B cell (primary cell): ENCODE results near the gene MAMLD1. TPM values are rescaled to one million over a fixed set of nuclear protein-coding genes. Genes with fewer than 3 reads are reported as not detected.

Experiments
- ATAC-seq: fragments of 200-7000 bp; cut with Tn5 transposase; one replicate; pipeline ENCODE4 v1.10.0; 2021; ENCODE audit warnings: low read depth, mild to moderate bottlenecking, moderate number of reproducible peaks, moderate library complexity
- CTCF ChIA-PET: fragments of 350-600 bp; sonication (Branson Sonifier 250); formaldehyde crosslinking; loops from one replicate; lab custom pipeline; 2021; ENCODE audit warnings: antibody characterized with exemption, inconsistent platforms; lab: Charles Lee
- POLR2A ChIA-PET: fragments of 350-600 bp; sonication (Branson Sonifier 250); formaldehyde crosslinking; loops from one replicate; lab custom pipeline; 2021; ENCODE audit warnings: antibody characterized with exemption; lab: Charles Lee
- DNase-seq: peaks from one replicate; pipeline ENCODE4 v3.0.0; 2013
- H2AFZ ChIP-seq: 2 replicates; pipeline ENCODE4 v1.6.1; 2012; ENCODE audit warnings: mild to moderate bottlenecking, low read depth, low read length; ENCODE audit not compliant: insufficient read depth, poor library complexity, severe bottlenecking
- H3K27ac ChIP-seq, 2 donors: 1 replicate in 1 of 2; 2 replicates in 1 of 2; pipeline ENCODE4 v1.5.1; 2012 to 2013; ENCODE audit warnings: low read length in 2 of 2, mild to moderate bottlenecking in 2 of 2, moderate library complexity in 1 of 2
- H3K27me3 ChIP-seq, 4 experiments: fragments of 200-600 bp in 1 of 4; sonication (generic) in 1 of 4; replicated peaks in 1 of 4; 1 replicate in 2 of 4; 2 replicates in 2 of 4; pipeline versions ENCODE4 v1.6.1 to v1.7.0; 2013 to 2016; ENCODE audit warnings: low read length in 3 of 4, mild to moderate bottlenecking in 2 of 4, mixed read lengths in 1 of 4, moderate library complexity in 1 of 4; ENCODE audit not compliant: insufficient read depth in 4 of 4, control insufficient read depth in 3 of 4; ENCODE audit errors: control extremely low read depth in 1 of 4
- H3K36me3 ChIP-seq, 2 experiments: replicated peaks in 1 of 2; 1 replicate in 1 of 2; 2 replicates in 1 of 2; pipeline versions ENCODE4 v1.6.1 to v1.7.1; 2013; ENCODE audit warnings: low read length in 1 of 2; ENCODE audit not compliant: insufficient read depth in 2 of 2, control insufficient read depth in 1 of 2; ENCODE audit errors: control extremely low read depth in 1 of 2, extremely low read depth in 1 of 2
- H3K4me1 ChIP-seq, 2 donors: fragments of 200-600 bp in 1 of 2; sonication (generic) in 1 of 2; 1 replicate in 1 of 2; 2 replicates in 1 of 2; pipeline versions ENCODE4 v1.5.1 to v1.6.1; 2013 to 2017; ENCODE audit warnings: low read length in 2 of 2; ENCODE audit not compliant: control insufficient read depth in 2 of 2, insufficient read depth in 2 of 2
- H3K4me2 ChIP-seq: replicated peaks from 2 replicates; pipeline ENCODE3; 2012; ENCODE audit warnings: mild to moderate bottlenecking, low read depth, low read length; ENCODE audit not compliant: poor library complexity, severe bottlenecking
- H3K4me3 ChIP-seq, 5 experiments: fragments of 200-600 bp in 1 of 5; sonication (generic) in 1 of 5; 1 replicate in 3 of 5; 2 replicates in 2 of 5; pipeline versions ENCODE4 v1.5.1 to v1.7.0; 2011 to 2016; ENCODE audit warnings: low read length in 4 of 5, mild to moderate bottlenecking in 4 of 5, low read depth in 2 of 5, control low read depth in 1 of 5, moderate library complexity in 1 of 5; ENCODE audit not compliant: insufficient read depth in 1 of 5; ENCODE audit errors: control extremely low read depth in 1 of 5, extremely low read depth in 1 of 5
- H3K79me2 ChIP-seq: fragments of 200-600 bp; sonication (generic); one replicate; pipeline ENCODE4 v1.6.0; 2016; ENCODE audit warnings: low read length; ENCODE audit not compliant: control insufficient read depth, insufficient read depth
- H3K9ac ChIP-seq: fragments of 200-600 bp; sonication (generic); 2 replicates; pipeline ENCODE4 v1.6.1; 2017; ENCODE audit warnings: mild to moderate bottlenecking, low read length, moderate library complexity
- H3K9me3 ChIP-seq, 3 donors: one replicate each; pipeline versions ENCODE4 v1.6.1 to v1.7.1; 2013; ENCODE audit warnings: low read length in 2 of 3; ENCODE audit not compliant: control insufficient read depth in 2 of 3, insufficient read depth in 1 of 3; ENCODE audit errors: control extremely low read depth in 1 of 3
- H4K20me1 ChIP-seq: 2 replicates; pipeline ENCODE4 v1.6.0; 2012; ENCODE audit warnings: mild to moderate bottlenecking, low read length; ENCODE audit not compliant: insufficient read depth, control insufficient read depth, poor library complexity, severe bottlenecking
- H3K27ac Mint-ChIP-seq: one replicate; pipeline ENCODE4 v1.8.0; 2021; ENCODE audit warnings: mixed read lengths
- H3K27me3 Mint-ChIP-seq: one replicate; pipeline ENCODE4 v1.8.0; 2021; ENCODE audit warnings: mixed read lengths
- H3K4me1 Mint-ChIP-seq: one replicate; pipeline ENCODE4 v1.8.0; 2021; ENCODE audit warnings: mixed read lengths
- H3K4me3 Mint-ChIP-seq: one replicate; pipeline ENCODE4 v1.8.0; 2021; ENCODE audit warnings: mixed read lengths
- H3K9me3 Mint-ChIP-seq: one replicate; pipeline ENCODE4 v1.8.0; 2022; ENCODE audit warnings: mixed read lengths; ENCODE audit not compliant: insufficient read depth
- CTCF ChIP-seq: fragments of 200-600 bp; IDR thresholded peaks from one replicate; pipeline ENCODE4 v1.8.0; 2022; ENCODE audit warnings: antibody characterized with exemption, mild to moderate bottlenecking
- EZH2 ChIP-seq: IDR thresholded peaks from 2 replicates; pipeline ENCODE4 v1.6.1; 2012; ENCODE audit warnings: borderline replicate concordance, low read depth, mild to moderate bottlenecking, moderate library complexity, low read length; ENCODE audit not compliant: insufficient read depth, poor library complexity, severe bottlenecking
- WGBS: methylation state at CpG from one replicate; pipeline ENCODE4 v1.1.5; 2013; ENCODE audit warnings: missing lambda C conversion rate; ENCODE audit not compliant: insufficient coverage; 5-methylcytosine and 5-hydroxymethylcytosine counted together
- intact Hi-C: fragments of 100-400 bp; cut with micrococcal nuclease; formaldehyde crosslinking; loops from one replicate; pipeline ENCODE4 v1.10.0; 2022
- polyA plus RNA-seq: library from polyadenylated mRNA; depleted of rRNA; stranded (reverse); fragments of >200 nt; gene quantifications from 2 replicates; pipeline ENCODE4 v1.2.3, GENCODE V29; 2012
- total RNA-seq, 2 donors: library from RNA; stranded (reverse); fragments of 120-200 nt in 1 of 2; gene quantifications; 1 replicate in 1 of 2; 2 replicates in 1 of 2; pipeline versions ENCODE4 v1.2.3 to v1.2.4, GENCODE V29; 2013 to 2022

The MAMLD1 gene
- total and polyA plus RNA-seq, 2 donors (not counting 1 experiment from before 2014, with no cell fraction given) = 1.4 to 1.9 TPM

- Histone ChIP-seq H3K9ac (no peak overlapping the region), H2AFZ (no peak overlapping the region), H3K36me3 (no peaks in the 10 kb centered on the region), H3K4me1 (no peaks in the 10 kb centered on the region), H3K27me3 (no peaks in the 10 kb centered on the region), H4K20me1 (no peaks in the 10 kb centered on the region), H3K9me3 (no peaks in the 10 kb centered on the region), H3K4me2 (no peak overlapping the region), H3K27ac (no peak overlapping the region), H3K4me3 (no peak overlapping the region), H3K79me2 (no peaks in the 10 kb centered on the region)
- no peak overlapping the region for H3K27ac Mint-ChIP-seq
- CTCF ChIA-PET = no interaction called here
- intact Hi-C loops = no loop called here
- no peak for TF ChIP-seq CTCF
- no peak for TF ChIP-seq EZH2
- WGBS = no CpG with 5 or more reads among the region's 3 CpGs
- H3K9me3 Mint-ChIP-seq = peaks cover 5% of the 10 kb centered on the region
- no peak for DNase-seq
- no peak for ATAC-seq
- H3K4me1 Mint-ChIP-seq = no peaks in the 10 kb centered on the region
- H3K27me3 Mint-ChIP-seq = peaks cover 6% of the 10 kb centered on the region
- POLR2A ChIA-PET = no interaction called here
- no peak overlapping the region for H3K4me3 Mint-ChIP-seq
Observed at GRCh38 chrX:150529587-150529986, 166.5 kb downstream of the MAMLD1 start.

GRCh38 chrX:150530821-150531220, 167.7 kb downstream of the MAMLD1 start:
- ChIA-PET POLR2A (no interaction called here), CTCF (no interaction called here)
- no peak overlapping the region for H3K4me2 ChIP-seq
- peaks cover 5% of the 10 kb centered on the region for H3K9me3 Mint-ChIP-seq
- no peak overlapping the region for H3K27ac ChIP-seq
- peaks cover 7% of the 10 kb centered on the region for H3K27me3 Mint-ChIP-seq
- no peak overlapping the region for H3K9ac ChIP-seq
- no peaks in the 10 kb centered on the region for H3K27me3 ChIP-seq
- no peak overlapping the region for H2AFZ ChIP-seq
- no peaks in the 10 kb centered on the region for H3K9me3 ChIP-seq
- no peaks in the 10 kb centered on the region for H3K4me1 Mint-ChIP-seq
- no peak overlapping the region for H3K4me3 Mint-ChIP-seq
- H4K20me1 ChIP-seq = no peaks in the 10 kb centered on the region
- no peak for ATAC-seq
- DNase-seq = no peak
- intact Hi-C loops = no loop called here
- TF ChIP-seq EZH2 (no peak), CTCF (no peak)
- no peaks in the 10 kb centered on the region for H3K4me1 ChIP-seq
- H3K4me3 ChIP-seq = no peak overlapping the region
- no peaks in the 10 kb centered on the region for H3K36me3 ChIP-seq
- WGBS = 100% methylated on average over 3 of the region's 7 CpGs
- no peak overlapping the region for H3K27ac Mint-ChIP-seq
- no peaks in the 10 kb centered on the region for H3K79me2 ChIP-seq
